Endothelial cell of umbilical vein (primary cell): Measurements from ENCODE around the gene RAB31.

ENCODE experiments used
- EZH2 ChIP-seq: IDR thresholded peaks from 2 replicates; pipeline ENCODE4 v1.6.1; 2012; ENCODE audit warnings: borderline replicate concordance, low read depth, mild to moderate bottlenecking, moderate library complexity, low read length, inconsistent platforms; ENCODE audit not compliant: severe bottlenecking
- FOS ChIP-seq: IDR thresholded peaks from 2 replicates; pipeline ENCODE4 v1.6.1; 2011; ENCODE audit warnings: mild to moderate bottlenecking, low read length, moderate library complexity, borderline replicate concordance; ENCODE audit not compliant: insufficient read depth
- POLR2A ChIP-seq: IDR thresholded peaks from 2 replicates; pipeline ENCODE4 v1.6.1; 2012; ENCODE audit warnings: low read depth, mild to moderate bottlenecking, control low read depth, low read length
- POLR2AphosphoS5 ChIP-seq: IDR thresholded peaks from 2 replicates; pipeline ENCODE4 v1.6.1; 2012; ENCODE audit warnings: low read depth, mild to moderate bottlenecking, control low read depth, low read length, moderate library complexity; ENCODE audit not compliant: insufficient read depth
- TF ChIP-seq, protein P1 (sequence below), 2 donors: IDR thresholded peaks; 1 replicate in 1 of 2; 2 replicates in 1 of 2; pipeline ENCODE4 v1.5.1; 2011; ENCODE audit warnings: low read length in 2 of 2, mild to moderate bottlenecking in 2 of 2, moderate library complexity in 2 of 2, control low read depth in 1 of 2, inconsistent platforms in 1 of 2, low read depth in 1 of 2; ENCODE audit not compliant: insufficient read depth in 1 of 2; ENCODE audit errors: extremely low read depth in 1 of 2

DNA sequence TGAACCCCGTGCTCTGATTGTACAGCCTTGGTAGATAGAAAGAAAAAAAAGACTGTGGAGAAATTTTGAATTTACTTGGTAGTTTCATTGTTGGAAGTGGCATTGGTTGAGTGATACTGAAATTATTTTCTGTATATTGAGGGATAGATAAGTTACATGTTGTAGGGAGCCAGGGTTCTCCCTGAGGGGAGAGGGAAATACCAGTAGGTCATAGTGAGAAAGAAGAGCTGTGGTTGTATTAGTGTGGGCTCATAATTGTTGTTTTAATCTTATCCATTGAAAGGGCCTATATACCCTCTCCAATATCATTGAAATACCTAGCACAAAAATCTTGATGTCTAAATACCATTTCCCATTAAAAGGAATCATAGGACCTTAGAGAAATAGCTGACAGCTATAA, 16.9 kb upstream of the RAB31 start:
- TF ChIP-seq EZH2 (no peak), FOS (no peak), POLR2AphosphoS5 (no peak), POLR2A (no peak)
- TF ChIP-seq, protein P1, sequence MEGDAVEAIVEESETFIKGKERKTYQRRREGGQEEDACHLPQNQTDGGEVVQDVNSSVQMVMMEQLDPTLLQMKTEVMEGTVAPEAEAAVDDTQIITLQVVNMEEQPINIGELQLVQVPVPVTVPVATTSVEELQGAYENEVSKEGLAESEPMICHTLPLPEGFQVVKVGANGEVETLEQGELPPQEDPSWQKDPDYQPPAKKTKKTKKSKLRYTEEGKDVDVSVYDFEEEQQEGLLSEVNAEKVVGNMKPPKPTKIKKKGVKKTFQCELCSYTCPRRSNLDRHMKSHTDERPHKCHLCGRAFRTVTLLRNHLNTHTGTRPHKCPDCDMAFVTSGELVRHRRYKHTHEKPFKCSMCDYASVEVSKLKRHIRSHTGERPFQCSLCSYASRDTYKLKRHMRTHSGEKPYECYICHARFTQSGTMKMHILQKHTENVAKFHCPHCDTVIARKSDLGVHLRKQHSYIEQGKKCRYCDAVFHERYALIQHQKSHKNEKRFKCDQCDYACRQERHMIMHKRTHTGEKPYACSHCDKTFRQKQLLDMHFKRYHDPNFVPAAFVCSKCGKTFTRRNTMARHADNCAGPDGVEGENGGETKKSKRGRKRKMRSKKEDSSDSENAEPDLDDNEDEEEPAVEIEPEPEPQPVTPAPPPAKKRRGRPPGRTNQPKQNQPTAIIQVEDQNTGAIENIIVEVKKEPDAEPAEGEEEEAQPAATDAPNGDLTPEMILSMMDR (IDR thresholded peaks at IDR 0.05; ENCODE audit: extremely low read depth in 1 of 2, insufficient read depth in 1 of 2, low read depth in 1 of 2, low read length in 2 of 2): no peak
